GM23338 (cell line): ENCODE measurements around the gene H1-8. TPM values are rescaled to one million over a fixed set of nuclear protein-coding genes. Genes with fewer than 3 reads are reported as not detected.

Experiments used
- ATAC-seq: fragments of 200-7000 bp; cut with Tn5 transposase; 3 replicates; pipeline ENCODE4 v1.9.1; 2020
- DNase-seq: peaks from one replicate; pipeline ENCODE4 v3.0.0-alpha.2; 2015; ENCODE audit warnings: low spot score
- H2AFZ ChIP-seq: fragments of 200-600 bp; sonication (generic); 2 replicates; pipeline ENCODE4 v1.8.0; 2016; ENCODE audit warnings: antibody characterized with exemption, mild to moderate bottlenecking, moderate library complexity
- H3F3A ChIP-seq: fragments of 200-600 bp; sonication (generic); replicated peaks from 2 replicates; pipeline ENCODE4 v1.8.0; 2017; ENCODE audit warnings: antibody characterized with exemption, mixed run types, low read depth
- H3K27ac ChIP-seq: fragments of 200-600 bp; sonication (generic); 2 replicates; pipeline ENCODE4 v1.6.1; 2016; ENCODE audit warnings: low read depth
- H3K27me3 ChIP-seq: fragments of 200-600 bp; sonication (generic); 2 replicates; pipeline ENCODE4 v1.8.0; 2016; ENCODE audit warnings: mild to moderate bottlenecking, mixed run types, moderate library complexity; ENCODE audit not compliant: insufficient read depth
- H3K36me3 ChIP-seq: fragments of 200-600 bp; sonication (generic); 2 replicates; pipeline ENCODE4 v1.8.0; 2016; ENCODE audit warnings: mild to moderate bottlenecking; ENCODE audit not compliant: insufficient read depth
- H3K4me1 ChIP-seq: fragments of 200-600 bp; sonication (generic); 2 replicates; pipeline ENCODE4 v1.8.0; 2016; ENCODE audit warnings: mild to moderate bottlenecking, moderate library complexity; ENCODE audit not compliant: insufficient read depth
- H3K4me2 ChIP-seq: fragments of 200-600 bp; sonication (generic); 2 replicates; pipeline ENCODE4 v1.7.1; 2017; ENCODE audit warnings: mixed run types
- H3K4me3 ChIP-seq: fragments of 200-600 bp; sonication (generic); 2 replicates; pipeline ENCODE4 v1.6.1; 2016; ENCODE audit warnings: mixed run types
- H3K79me2 ChIP-seq: fragments of 200-600 bp; sonication (generic); replicated peaks from 2 replicates; pipeline ENCODE4 v1.8.0; 2017; ENCODE audit warnings: mild to moderate bottlenecking; ENCODE audit not compliant: insufficient read depth
- H3K9me2 ChIP-seq: fragments of 200-600 bp; sonication (generic); 2 replicates; pipeline ENCODE4 v1.8.0; 2017; ENCODE audit not compliant: insufficient read depth
- H4K20me1 ChIP-seq: fragments of 200-600 bp; sonication (generic); replicated peaks from 2 replicates; pipeline ENCODE4 v1.8.0; 2017; ENCODE audit warnings: mild to moderate bottlenecking; ENCODE audit not compliant: insufficient read depth
- H3K27ac Mint-ChIP-seq: 2 replicates; pipeline ENCODE4 v1.8.0; 2020; ENCODE audit warnings: inconsistent platforms, mild to moderate bottlenecking, moderate library complexity, mixed read lengths
- H3K27me3 Mint-ChIP-seq: 3 replicates; pipeline ENCODE4 v1.8.0; 2022; ENCODE audit warnings: low read depth, mild to moderate bottlenecking, moderate library complexity, mixed read lengths, inconsistent platforms; ENCODE audit not compliant: insufficient read depth, poor library complexity
- H3K36me3 Mint-ChIP-seq: 3 replicates; pipeline ENCODE4 v1.8.0; 2021; ENCODE audit warnings: low read depth, mild to moderate bottlenecking, inconsistent platforms, moderate library complexity, mixed read lengths
- H3K4me1 Mint-ChIP-seq: 3 replicates; pipeline ENCODE4 v1.8.0; 2020; ENCODE audit warnings: mild to moderate bottlenecking, inconsistent platforms, mixed read lengths
- H3K4me3 Mint-ChIP-seq: 3 replicates; pipeline ENCODE4 v1.8.0; 2021; ENCODE audit warnings: moderate library complexity, mild to moderate bottlenecking, inconsistent platforms, mixed read lengths
- H3K9me3 Mint-ChIP-seq: 3 replicates; pipeline ENCODE4 v1.8.0; 2020; ENCODE audit warnings: moderate library complexity, mild to moderate bottlenecking, inconsistent platforms, mixed read lengths
- CREB1 ChIP-seq: fragments of 250-450 bp; sonication (Bioruptor Pico); IDR thresholded peaks from 2 replicates; pipeline ENCODE4 v1.5.0; 2020; ENCODE audit warnings: low read depth, mild to moderate bottlenecking, moderate library complexity
- EZH2 ChIP-seq: fragments of 200-600 bp; sonication (generic); IDR thresholded peaks from one replicate; pipeline ENCODE4 v1.8.0; 2017; ENCODE audit warnings: antibody characterized with exemption, mild to moderate bottlenecking, low read depth; ENCODE audit not compliant: unreplicated experiment
- EZH2phosphoT487 ChIP-seq: fragments of 200-600 bp; sonication (generic); IDR thresholded peaks from one replicate; pipeline ENCODE4 v1.8.1; 2018; ENCODE audit warnings: antibody characterized with exemption; ENCODE audit not compliant: unreplicated experiment
- JUNB ChIP-seq: IDR thresholded peaks from one replicate; pipeline ENCODE4 v1.6.1; 2016; ENCODE audit warnings: antibody characterized with exemption; ENCODE audit not compliant: unreplicated experiment
- NANOG ChIP-seq: IDR thresholded peaks from 2 replicates; pipeline ENCODE4 v1.6.1; 2016; ENCODE audit warnings: antibody characterized with exemption, borderline replicate concordance
- POLR2AphosphoS5 ChIP-seq: IDR thresholded peaks from 2 replicates; pipeline ENCODE4 v1.6.1; 2016; ENCODE audit warnings: antibody characterized with exemption, low read depth
- STAT1 ChIP-seq: IDR thresholded peaks from one replicate; pipeline ENCODE4 v1.6.1; 2016; ENCODE audit warnings: antibody characterized with exemption; ENCODE audit not compliant: unreplicated experiment
- ZNF114 ChIP-seq: fragments of 250-450 bp; sonication (Bioruptor Pico); IDR thresholded peaks from 2 replicates; pipeline ENCODE4 v1.5.0; 2020; ENCODE audit warnings: mild to moderate bottlenecking, moderate library complexity
- ZNF331 ChIP-seq: fragments of 250-450 bp; sonication (Bioruptor Pico); IDR thresholded peaks from 2 replicates; pipeline ENCODE4 v1.5.0; 2020; ENCODE audit warnings: low read depth, mild to moderate bottlenecking, moderate library complexity
- polyA plus RNA-seq: library from polyadenylated mRNA; unstranded; fragments of >200 nt; fragmentation: Nextera tagmentation; extraction: Ambion mirVana; gene quantifications from 2 replicates; pipeline ENCODE4 v1.2.1, GENCODE V29; 2016
- total RNA-seq: library from RNA; depleted of rRNA; stranded (reverse); fragments of >200 nt; shearing (Covaris generic); gene quantifications from 2 replicates; pipeline ENCODE4 v1.2.3, GENCODE V29; 2014
- TF ChIP-seq, protein P1 (sequence below), 2 experiments: fragments of 200-600 bp in 1 of 2; sonication (generic) in 1 of 2; conservative IDR thresholded peaks; 2 replicates each; pipeline versions ENCODE4 v1.5.1 to v1.6.1; 2016 to 2017; ENCODE audit warnings: antibody characterized with exemption in 2 of 2, low read depth in 2 of 2, mild to moderate bottlenecking in 2 of 2, moderate library complexity in 1 of 2
- TF ChIP-seq, protein P2 (sequence below): fragments of 250-450 bp; sonication (Bioruptor Pico); IDR thresholded peaks from 2 replicates; pipeline ENCODE4 v1.5.0; 2020; ENCODE audit warnings: mild to moderate bottlenecking, moderate library complexity
- TF ChIP-seq, protein P3 (sequence below): IDR thresholded peaks from one replicate; pipeline ENCODE4 v1.6.1; 2018; ENCODE audit warnings: antibody characterized with exemption; ENCODE audit not compliant: unreplicated experiment
- TF ChIP-seq, protein P4 (sequence below): IDR thresholded peaks from 2 replicates; pipeline ENCODE4 v1.6.1; 2016; ENCODE audit warnings: antibody characterized with exemption

H1-8 gene
- total and polyA plus RNA-seq, 2 experiments from 2014 or later: not detected

DNA sequence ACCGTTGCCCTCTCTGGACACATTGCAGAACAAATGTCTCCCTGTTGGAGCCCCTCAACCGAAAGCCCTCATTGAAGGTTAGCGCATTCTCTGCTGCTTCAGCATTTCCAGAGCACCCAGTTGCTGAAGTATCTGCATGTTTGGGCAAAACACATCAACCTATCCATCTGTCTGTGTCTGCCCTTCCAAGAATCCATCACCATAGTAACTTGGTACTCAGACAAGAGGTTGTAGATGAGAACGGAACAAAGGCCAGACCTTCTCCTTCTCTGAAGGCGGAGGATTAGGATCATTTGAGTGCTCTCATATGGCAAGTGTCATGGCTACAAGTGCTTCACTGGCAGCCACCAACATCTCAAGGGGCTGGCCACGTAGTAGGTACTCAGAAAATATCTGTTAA, 37.6 kb upstream of the H1-8 start:
- Histone ChIP-seq H3K9me2 (no peaks in the 10 kb centered on the region), H4K20me1 (no peaks in the 10 kb centered on the region)
- peaks cover 8% of the 10 kb centered on the region for H3K4me1 Mint-ChIP-seq

More for the DNA sequence above, 37.6 kb upstream of the H1-8 start:
- TF ChIP-seq NANOG: no peak
- no peak for TF ChIP-seq CREB1 (CRISPR knock-in tag)
- TF ChIP-seq, protein P1, sequence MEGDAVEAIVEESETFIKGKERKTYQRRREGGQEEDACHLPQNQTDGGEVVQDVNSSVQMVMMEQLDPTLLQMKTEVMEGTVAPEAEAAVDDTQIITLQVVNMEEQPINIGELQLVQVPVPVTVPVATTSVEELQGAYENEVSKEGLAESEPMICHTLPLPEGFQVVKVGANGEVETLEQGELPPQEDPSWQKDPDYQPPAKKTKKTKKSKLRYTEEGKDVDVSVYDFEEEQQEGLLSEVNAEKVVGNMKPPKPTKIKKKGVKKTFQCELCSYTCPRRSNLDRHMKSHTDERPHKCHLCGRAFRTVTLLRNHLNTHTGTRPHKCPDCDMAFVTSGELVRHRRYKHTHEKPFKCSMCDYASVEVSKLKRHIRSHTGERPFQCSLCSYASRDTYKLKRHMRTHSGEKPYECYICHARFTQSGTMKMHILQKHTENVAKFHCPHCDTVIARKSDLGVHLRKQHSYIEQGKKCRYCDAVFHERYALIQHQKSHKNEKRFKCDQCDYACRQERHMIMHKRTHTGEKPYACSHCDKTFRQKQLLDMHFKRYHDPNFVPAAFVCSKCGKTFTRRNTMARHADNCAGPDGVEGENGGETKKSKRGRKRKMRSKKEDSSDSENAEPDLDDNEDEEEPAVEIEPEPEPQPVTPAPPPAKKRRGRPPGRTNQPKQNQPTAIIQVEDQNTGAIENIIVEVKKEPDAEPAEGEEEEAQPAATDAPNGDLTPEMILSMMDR (conservative IDR thresholded peaks at IDR 0.05; ENCODE audit: low read depth in 2 of 2): no peak
- TF ChIP-seq POLR2AphosphoS5: no peak
- TF ChIP-seq, protein P2, sequence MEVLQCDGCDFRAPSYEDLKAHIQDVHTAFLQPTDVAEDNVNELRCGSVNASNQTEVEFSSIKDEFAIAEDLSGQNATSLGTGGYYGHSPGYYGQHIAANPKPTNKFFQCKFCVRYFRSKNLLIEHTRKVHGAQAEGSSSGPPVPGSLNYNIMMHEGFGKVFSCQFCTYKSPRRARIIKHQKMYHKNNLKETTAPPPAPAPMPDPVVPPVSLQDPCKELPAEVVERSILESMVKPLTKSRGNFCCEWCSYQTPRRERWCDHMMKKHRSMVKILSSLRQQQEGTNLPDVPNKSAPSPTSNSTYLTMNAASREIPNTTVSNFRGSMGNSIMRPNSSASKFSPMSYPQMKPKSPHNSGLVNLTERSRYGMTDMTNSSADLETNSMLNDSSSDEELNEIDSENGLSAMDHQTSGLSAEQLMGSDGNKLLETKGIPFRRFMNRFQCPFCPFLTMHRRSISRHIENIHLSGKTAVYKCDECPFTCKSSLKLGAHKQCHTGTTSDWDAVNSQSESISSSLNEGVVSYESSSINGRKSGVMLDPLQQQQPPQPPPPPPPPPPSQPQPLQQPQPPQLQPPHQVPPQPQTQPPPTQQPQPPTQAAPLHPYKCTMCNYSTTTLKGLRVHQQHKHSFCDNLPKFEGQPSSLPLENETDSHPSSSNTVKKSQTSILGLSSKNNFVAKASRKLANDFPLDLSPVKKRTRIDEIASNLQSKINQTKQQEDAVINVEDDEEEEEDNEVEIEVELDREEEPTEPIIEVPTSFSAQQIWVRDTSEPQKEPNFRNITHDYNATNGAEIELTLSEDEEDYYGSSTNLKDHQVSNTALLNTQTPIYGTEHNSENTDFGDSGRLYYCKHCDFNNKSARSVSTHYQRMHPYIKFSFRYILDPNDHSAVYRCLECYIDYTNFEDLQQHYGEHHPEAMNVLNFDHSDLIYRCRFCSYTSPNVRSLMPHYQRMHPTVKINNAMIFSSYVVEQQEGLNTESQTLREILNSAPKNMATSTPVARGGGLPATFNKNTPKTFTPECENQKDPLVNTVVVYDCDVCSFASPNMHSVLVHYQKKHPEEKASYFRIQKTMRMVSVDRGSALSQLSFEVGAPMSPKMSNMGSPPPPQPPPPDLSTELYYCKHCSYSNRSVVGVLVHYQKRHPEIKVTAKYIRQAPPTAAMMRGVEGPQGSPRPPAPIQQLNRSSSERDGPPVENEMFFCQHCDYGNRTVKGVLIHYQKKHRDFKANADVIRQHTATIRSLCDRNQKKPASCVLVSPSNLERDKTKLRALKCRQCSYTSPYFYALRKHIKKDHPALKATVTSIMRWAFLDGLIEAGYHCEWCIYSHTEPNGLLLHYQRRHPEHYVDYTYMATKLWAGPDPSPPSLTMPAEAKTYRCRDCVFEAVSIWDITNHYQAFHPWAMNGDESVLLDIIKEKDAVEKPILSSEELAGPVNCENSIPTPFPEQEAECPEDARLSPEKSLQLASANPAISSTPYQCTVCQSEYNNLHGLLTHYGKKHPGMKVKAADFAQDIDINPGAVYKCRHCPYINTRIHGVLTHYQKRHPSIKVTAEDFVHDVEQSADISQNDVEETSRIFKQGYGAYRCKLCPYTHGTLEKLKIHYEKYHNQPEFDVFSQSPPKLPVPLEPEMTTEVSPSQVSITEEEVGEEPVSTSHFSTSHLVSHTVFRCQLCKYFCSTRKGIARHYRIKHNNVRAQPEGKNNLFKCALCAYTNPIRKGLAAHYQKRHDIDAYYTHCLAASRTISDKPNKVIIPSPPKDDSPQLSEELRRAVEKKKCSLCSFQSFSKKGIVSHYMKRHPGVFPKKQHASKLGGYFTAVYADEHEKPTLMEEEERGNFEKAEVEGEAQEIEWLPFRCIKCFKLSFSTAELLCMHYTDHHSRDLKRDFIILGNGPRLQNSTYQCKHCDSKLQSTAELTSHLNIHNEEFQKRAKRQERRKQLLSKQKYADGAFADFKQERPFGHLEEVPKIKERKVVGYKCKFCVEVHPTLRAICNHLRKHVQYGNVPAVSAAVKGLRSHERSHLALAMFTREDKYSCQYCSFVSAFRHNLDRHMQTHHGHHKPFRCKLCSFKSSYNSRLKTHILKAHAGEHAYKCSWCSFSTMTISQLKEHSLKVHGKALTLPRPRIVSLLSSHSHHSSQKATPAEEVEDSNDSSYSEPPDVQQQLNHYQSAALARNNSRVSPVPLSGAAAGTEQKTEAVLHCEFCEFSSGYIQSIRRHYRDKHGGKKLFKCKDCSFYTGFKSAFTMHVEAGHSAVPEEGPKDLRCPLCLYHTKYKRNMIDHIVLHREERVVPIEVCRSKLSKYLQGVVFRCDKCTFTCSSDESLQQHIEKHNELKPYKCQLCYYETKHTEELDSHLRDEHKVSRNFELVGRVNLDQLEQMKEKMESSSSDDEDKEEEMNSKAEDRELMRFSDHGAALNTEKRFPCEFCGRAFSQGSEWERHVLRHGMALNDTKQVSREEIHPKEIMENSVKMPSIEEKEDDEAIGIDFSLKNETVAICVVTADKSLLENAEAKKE (CRISPR knock-in tag): no peak
- TF ChIP-seq, protein P3, sequence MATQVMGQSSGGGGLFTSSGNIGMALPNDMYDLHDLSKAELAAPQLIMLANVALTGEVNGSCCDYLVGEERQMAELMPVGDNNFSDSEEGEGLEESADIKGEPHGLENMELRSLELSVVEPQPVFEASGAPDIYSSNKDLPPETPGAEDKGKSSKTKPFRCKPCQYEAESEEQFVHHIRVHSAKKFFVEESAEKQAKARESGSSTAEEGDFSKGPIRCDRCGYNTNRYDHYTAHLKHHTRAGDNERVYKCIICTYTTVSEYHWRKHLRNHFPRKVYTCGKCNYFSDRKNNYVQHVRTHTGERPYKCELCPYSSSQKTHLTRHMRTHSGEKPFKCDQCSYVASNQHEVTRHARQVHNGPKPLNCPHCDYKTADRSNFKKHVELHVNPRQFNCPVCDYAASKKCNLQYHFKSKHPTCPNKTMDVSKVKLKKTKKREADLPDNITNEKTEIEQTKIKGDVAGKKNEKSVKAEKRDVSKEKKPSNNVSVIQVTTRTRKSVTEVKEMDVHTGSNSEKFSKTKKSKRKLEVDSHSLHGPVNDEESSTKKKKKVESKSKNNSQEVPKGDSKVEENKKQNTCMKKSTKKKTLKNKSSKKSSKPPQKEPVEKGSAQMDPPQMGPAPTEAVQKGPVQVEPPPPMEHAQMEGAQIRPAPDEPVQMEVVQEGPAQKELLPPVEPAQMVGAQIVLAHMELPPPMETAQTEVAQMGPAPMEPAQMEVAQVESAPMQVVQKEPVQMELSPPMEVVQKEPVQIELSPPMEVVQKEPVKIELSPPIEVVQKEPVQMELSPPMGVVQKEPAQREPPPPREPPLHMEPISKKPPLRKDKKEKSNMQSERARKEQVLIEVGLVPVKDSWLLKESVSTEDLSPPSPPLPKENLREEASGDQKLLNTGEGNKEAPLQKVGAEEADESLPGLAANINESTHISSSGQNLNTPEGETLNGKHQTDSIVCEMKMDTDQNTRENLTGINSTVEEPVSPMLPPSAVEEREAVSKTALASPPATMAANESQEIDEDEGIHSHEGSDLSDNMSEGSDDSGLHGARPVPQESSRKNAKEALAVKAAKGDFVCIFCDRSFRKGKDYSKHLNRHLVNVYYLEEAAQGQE: no peak
- TF ChIP-seq EZH2phosphoT487: no peak
- no peak for TF ChIP-seq EZH2
- no peak for TF ChIP-seq JUNB
- TF ChIP-seq, protein P4, sequence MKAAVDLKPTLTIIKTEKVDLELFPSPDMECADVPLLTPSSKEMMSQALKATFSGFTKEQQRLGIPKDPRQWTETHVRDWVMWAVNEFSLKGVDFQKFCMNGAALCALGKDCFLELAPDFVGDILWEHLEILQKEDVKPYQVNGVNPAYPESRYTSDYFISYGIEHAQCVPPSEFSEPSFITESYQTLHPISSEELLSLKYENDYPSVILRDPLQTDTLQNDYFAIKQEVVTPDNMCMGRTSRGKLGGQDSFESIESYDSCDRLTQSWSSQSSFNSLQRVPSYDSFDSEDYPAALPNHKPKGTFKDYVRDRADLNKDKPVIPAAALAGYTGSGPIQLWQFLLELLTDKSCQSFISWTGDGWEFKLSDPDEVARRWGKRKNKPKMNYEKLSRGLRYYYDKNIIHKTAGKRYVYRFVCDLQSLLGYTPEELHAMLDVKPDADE: no peak
- TF ChIP-seq ZNF331 (CRISPR knock-in tag): no peak
- TF ChIP-seq STAT1: no peak
- TF ChIP-seq ZNF114 (CRISPR knock-in tag): no peak
- Mint-ChIP-seq H3K27me3 (peaks cover 14% of the 10 kb centered on the region), H3K4me3 (no peak overlapping the region), H3K9me3 (no peaks in the 10 kb centered on the region), H3K27ac (no peak overlapping the region), H3K36me3 (peaks cover 1% of the 10 kb centered on the region; the same call in 2 of the 3 replicates)
- Histone ChIP-seq H3F3A (no peaks in the 10 kb centered on the region; the same call in 1 of the 2 replicates), H3K27me3 (no peaks in the 10 kb centered on the region), H2AFZ (no peak overlapping the region), H3K4me3 (no peak overlapping the region), H3K79me2 (no peaks in the 10 kb centered on the region), H3K36me3 (no peaks in the 10 kb centered on the region), H3K27ac (no peak overlapping the region), H3K4me2 (no peak overlapping the region), H3K4me1 (no peaks in the 10 kb centered on the region)
- DNase-seq (no peak), ATAC-seq (no peak)
